ENCODE measurements around the gene LRRTM4.

DNA sequence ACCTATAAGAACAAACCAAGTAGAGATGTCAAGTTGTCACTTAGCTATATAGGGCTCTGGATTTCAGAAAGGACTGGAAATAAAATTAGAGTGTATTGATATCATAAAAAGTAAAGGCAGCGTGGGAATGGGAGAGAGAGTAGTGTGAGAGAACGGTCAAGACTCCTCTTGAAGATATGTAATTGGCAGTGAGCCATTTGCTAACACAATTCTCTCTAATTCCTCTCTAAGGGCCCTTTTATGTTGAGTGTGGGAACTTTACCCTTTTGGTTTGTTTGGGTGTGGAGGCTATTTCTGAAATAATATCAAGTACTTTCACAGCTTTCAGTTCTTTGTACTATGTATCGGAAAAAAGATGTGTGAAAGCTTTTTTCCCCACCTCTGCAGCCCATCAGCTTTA, 196.8 kb downstream of the LRRTM4 start:
- TF ChIP-seq EZH2phosphoT487 (IDR thresholded peaks at IDR 0.05; ENCODE audit: borderline replicate concordance, low read depth) = no peak
- no peak for TF ChIP-seq MAX (IDR thresholded peaks at IDR 0.05; ENCODE audit: low read depth)
- TF ChIP-seq, protein P1, sequence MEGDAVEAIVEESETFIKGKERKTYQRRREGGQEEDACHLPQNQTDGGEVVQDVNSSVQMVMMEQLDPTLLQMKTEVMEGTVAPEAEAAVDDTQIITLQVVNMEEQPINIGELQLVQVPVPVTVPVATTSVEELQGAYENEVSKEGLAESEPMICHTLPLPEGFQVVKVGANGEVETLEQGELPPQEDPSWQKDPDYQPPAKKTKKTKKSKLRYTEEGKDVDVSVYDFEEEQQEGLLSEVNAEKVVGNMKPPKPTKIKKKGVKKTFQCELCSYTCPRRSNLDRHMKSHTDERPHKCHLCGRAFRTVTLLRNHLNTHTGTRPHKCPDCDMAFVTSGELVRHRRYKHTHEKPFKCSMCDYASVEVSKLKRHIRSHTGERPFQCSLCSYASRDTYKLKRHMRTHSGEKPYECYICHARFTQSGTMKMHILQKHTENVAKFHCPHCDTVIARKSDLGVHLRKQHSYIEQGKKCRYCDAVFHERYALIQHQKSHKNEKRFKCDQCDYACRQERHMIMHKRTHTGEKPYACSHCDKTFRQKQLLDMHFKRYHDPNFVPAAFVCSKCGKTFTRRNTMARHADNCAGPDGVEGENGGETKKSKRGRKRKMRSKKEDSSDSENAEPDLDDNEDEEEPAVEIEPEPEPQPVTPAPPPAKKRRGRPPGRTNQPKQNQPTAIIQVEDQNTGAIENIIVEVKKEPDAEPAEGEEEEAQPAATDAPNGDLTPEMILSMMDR (IDR thresholded peaks at IDR 0.05) = no peak
- no peak for TF ChIP-seq EP300 (IDR thresholded peaks at IDR 0.05; ENCODE audit: borderline replicate concordance in 1 of 2, low read depth in 1 of 2, low read length in 1 of 2)
- no peak for TF ChIP-seq YY1 (IDR thresholded peaks at IDR 0.05; ENCODE audit: low read depth)
- TF ChIP-seq CHD2 (IDR thresholded peaks at IDR 0.05; ENCODE audit: low read length, partially characterized antibody) = no peak
- no peak for TF ChIP-seq RAD21 (IDR thresholded peaks at IDR 0.05; ENCODE audit: low read length)

All from SK-N-SH (cell line).